ENCODE results near the gene ZNF284. TPM values are rescaled to one million over a fixed set of nuclear protein-coding genes. Genes with fewer than 3 reads are reported as not detected.

ZNF284 gene
- total RNA-seq, 1 experiment from 2014 or later = 2.6 TPM

- peaks cover 3% of the 10 kb centered on the region; the same call in 1 of the 2 replicates for H3K27me3 Mint-ChIP-seq (ENCODE audit: low read depth)
- no peak overlapping the region for H3K18ac ChIP-seq (ENCODE audit: insufficient read length, low read depth, low read length)
- no peaks in the 10 kb centered on the region for H3K27me3 ChIP-seq (ENCODE audit: insufficient read depth, low read length)
- no peak overlapping the region for H2AK5ac ChIP-seq (ENCODE audit: insufficient read length, low read length)
- no peak overlapping the region for H4K8ac ChIP-seq (replicated peaks; ENCODE audit: insufficient read length, low read depth, low read length)
- peak overlapping the region; percentile 70 for H3K27ac ChIP-seq (ENCODE audit: insufficient read length, low read depth, low read length)
- no peak overlapping the region for H2BK20ac ChIP-seq (ENCODE audit: low read depth, low read length, poor library complexity, severe bottlenecking)
- H2BK12ac ChIP-seq (ENCODE audit: insufficient read length, low read depth, low read length) = no peak overlapping the region
- H3K79me1 ChIP-seq (ENCODE audit: insufficient read depth, low read depth, low read length, poor library complexity, severe bottlenecking) = peaks cover 2% of the 10 kb centered on the region
- TF ChIP-seq CTCF (conservative IDR thresholded peaks at IDR 0.05) = no peak
- no peak overlapping the region for H4K91ac ChIP-seq (ENCODE audit: insufficient read length, low read depth, low read length)
- peak overlapping the region; percentile 83 for H3K4me2 ChIP-seq (ENCODE audit: insufficient read depth, insufficient read length, low read length)
- H4K5ac ChIP-seq (ENCODE audit: insufficient read length, low read depth, low read length) = peak overlapping the region; percentile 69
- H2BK5ac ChIP-seq (ENCODE audit: insufficient read length, low read length) = no peak overlapping the region
- no CpG with 5 or more reads among the region's 11 CpGs for WGBS (ENCODE audit: extremely low coverage, insufficient read length, low lambda C conversion rate)
- H3K4me3 Mint-ChIP-seq = peak overlapping the region; percentile 94 to 98
- H2BK120ac ChIP-seq (ENCODE audit: low read depth, low read length, poor library complexity, severe bottlenecking) = no peak overlapping the region
- H2AFZ ChIP-seq (ENCODE audit: low read length) = no peak overlapping the region
- H3K56ac ChIP-seq (ENCODE audit: insufficient read length, low read depth, low read length) = no peak overlapping the region
- no peak overlapping the region for H3K23ac ChIP-seq (ENCODE audit: insufficient read length, low read depth, low read length)
- H3K4me1 Mint-ChIP-seq = peaks cover 5 to 14% of the 10 kb centered on the region in 2 experiments
- no peak overlapping the region for H3T11ph ChIP-seq (ENCODE audit: low read length)
- H3K9ac ChIP-seq (ENCODE audit: extremely low read depth, insufficient read length, low read length) = peak overlapping the region; percentile 84
- H3K36me3 Mint-ChIP-seq (ENCODE audit: insufficient read depth in 1 of 3, low read depth in 3 of 3) = peaks cover 23 to 48% (median 42%) of the 10 kb centered on the region in 3 experiments
- H3K79me2 ChIP-seq (ENCODE audit: insufficient read depth, low read length) = no peaks in the 10 kb centered on the region
- H3K27ac Mint-ChIP-seq = peak overlapping the region; percentile 83 to 96 (median 94); a peak in 4 of 7 replicates
- H3K23me2 ChIP-seq (ENCODE audit: insufficient read length, low read depth, low read length, poor library complexity, severe bottlenecking) = no peaks in the 10 kb centered on the region
- no peaks in the 10 kb centered on the region for H4K20me1 ChIP-seq (ENCODE audit: control insufficient read depth, insufficient read depth, insufficient read length)
- no peak for DNase-seq
- no peak overlapping the region for H2BK15ac ChIP-seq (ENCODE audit: low read depth, low read length)
- H3K4me1 ChIP-seq (ENCODE audit: insufficient read depth, low read length) = no peaks in the 10 kb centered on the region
- H3K9me3 Mint-ChIP-seq = peaks cover 33 to 37% of the 10 kb centered on the region in 2 experiments
- peak overlapping the region; percentile 65; the same call in 1 of the 2 replicates for H3K14ac ChIP-seq (ENCODE audit: insufficient read depth, low read length)
- no peak overlapping the region; the same call in 1 of the 2 replicates for H3K4ac ChIP-seq (ENCODE audit: low read depth, low read length)
- H3K9me3 ChIP-seq (ENCODE audit: control insufficient read depth, low read depth, low read length) = peaks cover 8% of the 10 kb centered on the region
Observed at GRCh38 chr19:44112802-44113137, 40.8 kb downstream of the ZNF284 start.

Data from H9 (cell line).